RWPE2 (cell line): ENCODE results near the gene MTUS2.

Experiments used
- ATAC-seq: fragments of 200-7000 bp; cut with Tn5 transposase; 3 replicates; pipeline ENCODE4 v1.9.1; 2021; ENCODE audit warnings: low read depth
- DNase-seq: peaks from one replicate; pipeline ENCODE4 v3.0.0-alpha.2; 2020; ENCODE audit warnings: low spot score
- H3K27ac ChIP-seq: fragments of 450-650 bp; 2 replicates; pipeline ENCODE4 v1.5.1; 2017; ENCODE audit warnings: mild to moderate bottlenecking; ENCODE audit not compliant: poor library complexity, severe bottlenecking
- H3K27me3 ChIP-seq: fragments of 250-450 bp; sonication (Bioruptor Pico); 2 replicates; pipeline ENCODE4 v1.5.1; 2021; ENCODE audit warnings: mild to moderate bottlenecking, moderate library complexity; ENCODE audit not compliant: insufficient read depth, poor library complexity, severe bottlenecking
- H3K36me3 ChIP-seq: fragments of 250-450 bp; sonication (Bioruptor Pico); 2 replicates; pipeline ENCODE4 v1.5.1; 2020; ENCODE audit warnings: low read depth, mild to moderate bottlenecking, moderate library complexity
- H3K4me1 ChIP-seq: fragments of 250-450 bp; sonication (Bioruptor Pico); 2 replicates; pipeline ENCODE4 v1.5.1; 2021; ENCODE audit warnings: mild to moderate bottlenecking, moderate library complexity; ENCODE audit not compliant: insufficient read depth, poor library complexity, severe bottlenecking
- H3K4me3 ChIP-seq: fragments of 250-450 bp; sonication (Bioruptor Pico); 2 replicates; pipeline ENCODE4 v1.5.1; 2021; ENCODE audit warnings: mild to moderate bottlenecking, moderate library complexity; ENCODE audit not compliant: severe bottlenecking
- H3K9me3 ChIP-seq: fragments of 250-450 bp; sonication (Bioruptor Pico); 2 replicates; pipeline ENCODE4 v1.5.1; 2021; ENCODE audit warnings: mild to moderate bottlenecking, moderate library complexity; ENCODE audit not compliant: severe bottlenecking
- CTCF ChIP-seq: fragments of 450-650 bp; IDR thresholded peaks from one replicate; pipeline ENCODE4 v1.5.1; 2017; ENCODE audit warnings: mild to moderate bottlenecking, moderate library complexity; ENCODE audit not compliant: poor library complexity, severe bottlenecking

The MTUS2 gene

GRCh38 chr13:29020314-29020713, 200.2 kb downstream of the MTUS2 start:
- Histone ChIP-seq H3K36me3 (no peaks in the 10 kb centered on the region), H3K4me1 (no peaks in the 10 kb centered on the region), H3K4me3 (no peak overlapping the region), H3K9me3 (no peaks in the 10 kb centered on the region), H3K27ac (no peak overlapping the region), H3K27me3 (no peaks in the 10 kb centered on the region)
- no peak for TF ChIP-seq CTCF
- no peak for DNase-seq
- ATAC-seq, result no peak

GRCh38 chr13:29021311-29021710, 201.2 kb downstream of the MTUS2 start:
- no peak overlapping the region for H3K4me3 ChIP-seq
- ATAC-seq (no peak), DNase-seq (no peak)
- H3K27me3 ChIP-seq, result no peaks in the 10 kb centered on the region
- no peaks in the 10 kb centered on the region for H3K9me3 ChIP-seq
- no peaks in the 10 kb centered on the region for H3K36me3 ChIP-seq
- TF ChIP-seq CTCF, result no peak
- H3K27ac ChIP-seq, result no peak overlapping the region
- H3K4me1 ChIP-seq, result no peaks in the 10 kb centered on the region

DNA sequence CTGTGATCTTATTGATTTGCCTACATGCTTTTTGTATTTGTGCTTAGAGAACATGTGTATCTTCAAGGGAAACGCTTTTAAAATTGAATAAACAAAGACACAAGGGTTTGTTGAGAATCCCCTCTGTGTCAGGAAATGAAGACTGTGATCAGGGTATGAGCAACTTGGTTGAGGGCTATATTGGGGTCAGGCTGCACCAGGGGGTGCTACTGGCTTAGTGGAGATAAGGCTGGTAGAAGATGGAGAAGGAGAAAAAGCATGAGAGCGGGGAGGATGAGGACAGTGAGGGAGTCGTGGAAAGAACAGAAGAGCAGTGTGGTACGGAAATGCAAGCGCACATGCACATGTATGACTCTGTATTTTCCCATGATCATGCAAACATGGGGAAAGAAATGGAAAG, 201.6 kb downstream of the MTUS2 start:
- DNase-seq (no peak), ATAC-seq (no peak)
- Histone ChIP-seq H3K9me3 (no peaks in the 10 kb centered on the region), H3K27me3 (no peaks in the 10 kb centered on the region), H3K27ac (no peak overlapping the region), H3K36me3 (no peaks in the 10 kb centered on the region), H3K4me3 (no peak overlapping the region), H3K4me1 (no peaks in the 10 kb centered on the region)
- TF ChIP-seq CTCF, result no peak

DNA sequence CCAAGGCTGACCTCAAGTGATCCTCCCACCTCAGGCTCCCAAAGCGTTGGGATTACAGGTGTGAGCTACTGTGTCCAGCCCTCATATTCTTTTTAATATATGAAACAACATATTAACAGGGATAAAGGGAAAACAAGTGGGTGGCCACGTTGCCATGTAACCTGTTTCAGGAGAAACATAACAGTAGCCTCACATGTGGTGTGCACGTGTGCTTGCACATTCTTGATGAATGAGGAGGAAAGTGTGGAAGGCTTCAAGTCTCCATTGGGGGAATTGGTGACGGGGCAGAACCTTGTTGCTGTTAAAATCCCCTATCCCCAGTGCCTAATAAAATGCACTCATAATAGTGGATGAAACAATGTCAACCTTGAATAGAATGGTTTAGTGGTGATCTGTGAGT, 202.3 kb downstream of the MTUS2 start:
- Histone ChIP-seq H3K4me3 (no peak overlapping the region), H3K27ac (no peak overlapping the region), H3K9me3 (no peaks in the 10 kb centered on the region), H3K36me3 (no peaks in the 10 kb centered on the region), H3K4me1 (no peaks in the 10 kb centered on the region), H3K27me3 (no peaks in the 10 kb centered on the region)
- DNase-seq (no peak), ATAC-seq (no peak)
- no peak for TF ChIP-seq CTCF

- no peak for TF ChIP-seq CTCF
- no peak for ATAC-seq
Measured at GRCh38 chr13:29022968-29023367, 202.8 kb downstream of the MTUS2 start.

More at GRCh38 chr13:29022968-29023367, 202.8 kb downstream of the MTUS2 start:
- H3K4me1 ChIP-seq, result no peaks in the 10 kb centered on the region
- H3K4me3 ChIP-seq, result no peak overlapping the region
- H3K36me3 ChIP-seq, result no peaks in the 10 kb centered on the region
- no peaks in the 10 kb centered on the region for H3K27me3 ChIP-seq
- no peak overlapping the region for H3K27ac ChIP-seq
- no peaks in the 10 kb centered on the region for H3K9me3 ChIP-seq
- no peak for DNase-seq
